Choroid plexus epithelial cell (primary cell): ENCODE data around the gene FSD1.
A peak's percentile ranks its signal among the peaks of the same experiment; 100 is the strongest.

Source experiments
- DNase-seq: peaks from one replicate; pipeline ENCODE4 v3.0.0-alpha.2; 2010; ENCODE audit warnings: low read depth
- H3K4me3 ChIP-seq: 2 replicates; pipeline ENCODE4 v1.5.1; 2011; ENCODE audit warnings: low read depth, mild to moderate bottlenecking, control low read depth, low read length, moderate library complexity
- CTCF ChIP-seq: conservative IDR thresholded peaks from 2 replicates; pipeline ENCODE4 v1.5.1; 2011; ENCODE audit warnings: low read depth, mild to moderate bottlenecking, control low read depth, inconsistent platforms, low read length, moderate library complexity

The FSD1 gene

GRCh38 chr19:4304538-4305256 is at the start of gene FSD1:
Gene FSD1, plus strand, starts transcription at chr19:4304598. Its CDS starts 149 bp downstream, at chr19:4304747.
- DNase-seq: peak; percentile 42
- no peak for TF ChIP-seq CTCF
- H3K4me3 ChIP-seq: peak within 1 kb of the TSS; percentile 52

GRCh38 chr19:4256563-4256962 is 47.8 kb upstream of the FSD1 start:
- H3K4me3 ChIP-seq: no peak overlapping the region
- DNase-seq: no peak
- TF ChIP-seq CTCF: peak; percentile 24

GRCh38 chr19:4257025-4257424 is 47.4 kb upstream of the FSD1 start:
- no peak overlapping the region for H3K4me3 ChIP-seq
- DNase-seq: no peak

GRCh38 chr19:4258181-4258580 is 46.2 kb upstream of the FSD1 start:
- no peak for TF ChIP-seq CTCF
- no peak for DNase-seq
- no peak overlapping the region for H3K4me3 ChIP-seq

More at GRCh38 chr19:4257025-4257424, 47.4 kb upstream of the FSD1 start:
- no peak for TF ChIP-seq CTCF

GRCh38 chr19:4260613-4261191 is 43.7 kb upstream of the FSD1 start:
- TF ChIP-seq CTCF: no peak
- no peak for DNase-seq
- H3K4me3 ChIP-seq: no peak overlapping the region

GRCh38 chr19:4264812-4265211 is 39.6 kb upstream of the FSD1 start:
- TF ChIP-seq CTCF: no peak
- no peak overlapping the region for H3K4me3 ChIP-seq
- no peak for DNase-seq
